HG03045 (cell line): ENCODE results near the gene CSTPP1.
"Not testable (repeated sequence)": the region's sequence is repeated elsewhere in the genome, so short reads cannot be mapped to it uniquely, and the experiment has no call there.

Experiments
- ATAC-seq: cut with Tn5 transposase; IDR thresholded peaks from one replicate; pipeline ENCODE4 v1.9.1; 2021; ENCODE audit warnings: mild to moderate bottlenecking, moderate library complexity; ENCODE audit not compliant: unreplicated experiment

The CSTPP1 gene

DNA sequence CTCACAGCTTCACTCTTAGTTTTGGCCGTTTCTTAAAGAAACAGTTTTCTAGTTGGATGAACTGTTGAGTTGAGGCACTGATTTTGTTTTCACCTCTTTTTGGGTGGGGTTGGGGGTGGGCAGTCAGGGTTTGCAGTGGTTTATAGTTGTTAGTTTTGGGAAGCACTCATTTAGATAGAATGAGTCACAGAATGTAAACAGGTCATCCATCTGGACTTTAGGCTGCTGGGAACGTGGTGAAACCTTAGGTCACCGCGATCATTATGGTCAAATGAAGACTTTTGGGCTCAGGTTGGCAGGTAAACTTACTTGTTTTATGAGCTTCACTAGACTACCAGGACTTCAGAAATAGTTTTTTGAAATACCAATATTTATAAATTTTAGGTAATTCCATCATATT is 48.4 kb downstream of the CSTPP1 start:
- ATAC-seq: no peak

DNA sequence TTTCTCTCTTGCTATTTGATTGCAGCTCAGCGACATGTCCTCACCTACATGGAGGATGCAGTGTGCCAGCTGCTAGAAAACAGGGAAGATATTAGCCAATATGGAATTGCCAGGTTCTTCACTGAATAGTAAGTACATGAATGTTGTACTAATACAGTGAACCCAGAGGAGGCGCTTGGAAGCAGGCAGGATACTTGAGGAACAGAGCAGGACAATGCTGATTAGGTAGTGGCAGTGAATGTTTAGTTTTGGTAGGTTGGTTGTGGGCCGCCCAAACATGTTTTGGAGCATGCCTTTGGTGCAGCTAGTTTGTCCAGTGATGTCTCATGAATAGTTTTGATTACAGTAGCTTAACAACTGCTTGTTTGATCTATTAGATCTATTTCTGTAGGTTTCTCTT is 50.6 kb downstream of the CSTPP1 start:
- no peak for ATAC-seq

DNA sequence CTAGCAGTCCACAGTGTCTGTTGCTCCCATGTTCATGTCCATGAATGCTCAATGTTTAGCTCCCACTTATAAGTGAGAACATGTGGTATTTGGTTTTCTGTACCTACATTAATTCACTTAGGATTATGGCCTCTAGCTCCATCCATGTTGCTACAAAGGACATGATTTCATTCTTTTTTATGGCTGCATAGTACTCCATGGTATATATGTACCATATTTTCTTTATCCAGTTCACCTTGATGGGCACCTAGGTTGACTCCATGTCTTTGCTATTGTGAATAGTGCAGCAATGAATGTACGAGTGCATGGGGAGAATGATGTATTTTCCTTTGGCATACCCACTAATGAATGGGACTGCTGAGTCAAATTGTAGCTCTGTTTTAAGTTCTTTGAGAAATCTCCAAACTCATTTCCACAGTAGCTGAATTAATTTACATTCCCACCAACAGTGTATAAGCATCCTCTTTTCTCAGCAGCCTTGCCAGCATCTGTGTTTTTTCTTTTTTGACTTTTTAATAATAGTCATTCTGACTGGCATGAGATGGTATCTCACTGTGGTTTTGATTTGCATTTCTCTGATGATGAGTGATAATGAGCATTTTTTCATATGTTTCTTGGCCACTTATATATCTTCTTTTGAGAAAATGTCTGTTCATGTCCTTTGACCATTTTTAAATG is 53.4 kb downstream of the CSTPP1 start:
- ATAC-seq: not testable (repeated sequence)

DNA sequence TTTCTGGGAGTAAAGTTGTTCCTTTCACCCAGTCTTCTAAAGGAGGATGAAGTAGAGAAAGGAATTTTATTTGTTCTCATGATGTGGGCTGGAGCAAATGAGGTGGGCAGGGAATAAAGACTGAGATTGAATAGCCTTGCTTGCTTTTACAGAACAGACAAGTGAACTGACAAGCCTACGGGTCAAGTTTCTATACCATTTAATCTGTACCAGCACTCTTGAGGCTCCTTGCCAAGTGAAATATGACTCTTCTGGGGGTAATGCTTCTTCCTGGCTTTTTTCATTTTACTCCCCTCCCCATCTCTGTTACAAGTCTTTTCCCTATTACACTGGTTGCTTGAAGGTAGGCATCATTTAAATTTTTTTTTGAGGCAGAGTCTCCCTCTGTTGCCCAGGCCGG is 54.8 kb downstream of the CSTPP1 start:
- no peak for ATAC-seq

DNA sequence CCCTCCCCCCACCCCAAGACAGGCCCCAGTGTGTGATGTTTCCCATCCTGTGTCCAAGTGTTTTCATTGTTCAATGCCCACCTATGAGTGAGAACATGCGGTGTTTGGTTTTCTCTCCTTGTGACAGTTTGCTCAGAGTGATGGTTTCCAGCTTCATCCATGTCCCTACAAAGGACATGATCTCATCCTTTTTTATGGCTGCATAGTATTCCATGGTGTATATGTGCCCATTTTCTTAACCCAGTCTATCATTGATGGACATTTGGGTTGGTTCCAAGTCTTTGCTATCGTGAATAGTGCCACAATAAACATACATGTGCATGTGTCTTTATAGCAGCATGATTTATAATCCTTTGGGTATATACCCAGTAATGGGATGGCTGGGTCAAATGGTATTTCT is 55.8 kb downstream of the CSTPP1 start:
- ATAC-seq: not testable (repeated sequence)

DNA sequence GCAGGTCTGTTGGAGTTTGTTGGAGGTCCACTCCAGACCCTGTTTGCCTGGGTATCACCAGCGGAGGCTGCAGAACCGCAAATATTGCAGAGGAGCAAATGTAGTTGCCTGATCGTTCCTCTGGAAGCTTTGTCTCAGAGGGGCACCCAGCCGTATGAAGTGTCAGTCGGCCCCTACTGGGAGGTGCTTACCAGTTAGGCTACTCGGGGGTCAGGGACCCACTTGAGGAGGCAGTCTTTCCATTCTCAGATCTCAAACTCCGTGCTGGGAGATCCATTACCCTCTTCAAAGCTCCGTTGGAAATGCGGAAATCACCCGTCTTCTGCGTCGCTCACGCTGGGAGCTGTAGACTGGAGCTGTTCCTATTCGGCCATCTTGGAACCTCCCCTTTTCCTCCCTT is 61.2 kb downstream of the CSTPP1 start:
- ATAC-seq: not testable (repeated sequence)

DNA sequence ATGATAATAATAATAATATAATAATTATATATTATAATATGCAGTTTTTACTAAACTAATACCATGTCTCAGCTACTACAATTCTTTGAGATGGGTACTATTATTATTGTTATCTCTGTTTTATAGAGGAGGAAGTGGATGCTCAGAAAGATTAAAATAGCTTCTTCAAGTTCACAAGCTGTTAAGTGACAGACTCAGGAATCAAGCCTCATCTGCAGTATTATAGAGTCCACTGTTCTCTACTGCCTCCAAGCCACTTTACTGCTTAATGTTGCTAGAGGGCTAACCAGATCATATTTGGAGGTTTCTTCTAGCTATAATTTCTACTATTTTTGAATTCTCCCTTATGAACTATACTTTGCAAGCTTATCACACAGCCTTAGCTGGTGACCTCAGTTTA is 62.7 kb downstream of the CSTPP1 start:
- no peak for ATAC-seq

DNA sequence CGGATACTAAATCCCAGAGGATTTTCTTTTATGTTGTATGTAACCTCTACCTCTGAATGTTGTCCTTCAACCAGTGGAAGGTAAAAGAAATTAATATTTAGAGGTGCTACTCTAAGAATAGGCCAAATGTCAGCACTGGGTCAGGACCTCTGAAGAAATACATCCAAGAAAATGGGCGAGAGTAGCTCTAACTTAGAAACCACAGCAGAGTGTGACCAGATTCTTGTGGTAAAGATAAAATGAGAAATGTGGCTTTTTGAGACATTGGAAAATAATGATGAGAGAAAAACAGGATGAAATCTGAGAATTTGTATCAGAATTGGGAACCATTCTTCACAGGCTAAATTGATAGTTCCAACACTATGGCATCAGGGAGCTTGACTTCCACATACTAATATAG is 63.5 kb downstream of the CSTPP1 start:
- no peak for ATAC-seq

DNA sequence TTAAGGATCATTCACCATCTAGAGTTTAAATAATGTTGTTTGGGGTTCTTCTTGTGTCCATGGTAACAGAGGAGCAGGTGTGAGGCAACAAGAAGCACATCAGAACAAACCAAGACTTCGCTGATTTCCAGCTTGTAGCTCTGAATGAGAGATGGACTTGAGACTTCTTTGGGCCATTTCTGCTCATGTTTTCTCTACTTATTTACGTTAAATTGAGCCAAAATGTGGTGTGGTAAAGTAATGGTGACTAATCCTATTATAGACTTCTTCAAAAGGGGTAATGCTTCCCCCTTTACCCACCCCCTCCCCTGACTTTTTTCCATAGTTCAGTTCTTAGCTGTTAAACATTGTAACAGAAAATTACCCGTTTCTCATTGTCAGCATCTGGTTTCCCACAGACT is 65.2 kb downstream of the CSTPP1 start:
- ATAC-seq: no peak

DNA sequence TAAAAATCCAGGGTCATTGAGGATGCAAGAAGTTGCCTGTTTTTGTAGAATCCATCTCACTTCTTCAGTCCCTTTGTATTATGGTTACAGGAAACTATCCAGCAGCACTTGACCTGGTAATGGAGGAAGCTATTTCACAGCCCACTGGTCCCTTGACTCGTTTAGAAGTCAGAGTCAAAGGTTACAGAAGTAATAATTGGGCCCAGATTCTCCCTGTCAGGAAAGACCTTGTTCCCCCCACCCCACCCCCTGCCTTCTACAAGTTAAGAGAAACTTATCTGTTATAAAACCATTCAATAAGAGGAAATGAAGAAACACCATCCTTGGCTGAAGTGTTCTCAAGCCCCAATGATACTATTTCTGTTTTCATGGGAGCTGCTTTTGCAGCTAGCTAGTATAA is 65.8 kb downstream of the CSTPP1 start:
- ATAC-seq: no peak

DNA sequence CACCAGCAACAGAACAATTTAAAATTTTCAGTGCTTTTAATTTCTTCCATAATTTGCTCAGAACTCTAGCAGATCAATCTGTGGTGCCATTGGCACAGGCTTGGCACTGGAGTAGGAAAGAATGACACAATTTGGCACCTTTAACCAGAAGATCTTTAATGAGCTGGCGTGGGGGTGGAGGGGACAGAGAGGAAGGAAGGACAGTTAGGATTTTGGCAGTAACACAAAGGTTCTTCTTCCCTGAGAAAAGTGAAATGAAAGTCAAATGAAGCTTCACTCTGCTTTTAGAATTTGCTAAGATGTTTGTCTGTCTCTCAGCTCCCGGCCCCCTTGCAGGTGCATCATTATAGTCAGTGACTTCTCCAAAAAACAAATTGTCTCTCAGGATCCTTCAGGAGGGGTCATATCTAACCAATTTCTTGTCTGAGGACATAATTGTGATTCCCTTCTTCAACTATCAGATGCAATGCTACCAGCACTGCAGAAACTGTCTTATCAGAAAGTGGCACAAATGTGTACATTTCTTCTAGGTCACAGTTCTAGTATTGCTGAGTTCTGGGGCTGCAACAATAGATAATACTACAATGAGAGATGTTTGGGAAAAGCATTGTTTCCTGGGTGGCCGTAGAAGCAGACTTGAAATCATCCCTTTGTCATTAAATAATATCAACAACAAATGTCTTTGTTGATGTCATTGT is 66.8 kb downstream of the CSTPP1 start:
- ATAC-seq: no peak

DNA sequence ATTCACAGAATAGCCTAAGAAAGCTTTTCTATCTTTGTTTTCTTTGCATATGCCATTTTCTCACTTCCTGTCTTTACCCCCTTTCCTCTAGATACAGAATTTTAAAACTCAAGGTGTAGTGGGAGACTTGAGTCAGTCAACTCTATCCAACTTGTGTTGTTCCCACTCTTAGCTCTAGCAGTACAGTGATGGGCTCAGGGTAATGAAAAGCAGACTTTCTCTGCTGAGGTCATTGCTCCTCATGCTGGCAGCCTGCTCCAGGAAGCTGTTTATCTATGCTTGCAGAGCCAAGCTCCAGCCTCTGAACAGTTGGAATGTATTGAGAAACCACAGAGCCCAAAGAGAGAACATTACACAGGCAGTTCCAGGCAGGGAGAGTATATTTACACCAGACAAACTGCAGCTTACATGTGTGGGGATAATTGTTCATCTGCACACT is 68.1 kb downstream of the CSTPP1 start:
- no peak for ATAC-seq

DNA sequence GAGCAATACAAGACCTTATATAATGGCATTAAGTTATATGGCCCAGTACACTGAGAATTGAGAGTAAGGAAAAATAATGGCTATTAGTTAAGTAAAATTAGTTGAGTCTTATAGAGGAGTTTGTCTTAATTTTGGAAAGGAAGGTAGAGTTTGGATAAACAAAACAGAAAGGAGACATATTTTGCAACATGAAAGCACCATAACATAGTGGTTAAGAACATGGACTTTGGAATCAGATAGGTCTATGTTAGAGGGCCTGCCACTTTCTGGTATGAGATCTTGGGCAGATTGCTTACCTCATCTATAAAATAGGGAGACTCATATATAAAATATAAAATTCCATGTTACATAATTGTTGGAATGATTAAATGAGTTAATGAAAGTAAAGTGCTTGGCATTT is 68.9 kb downstream of the CSTPP1 start:
- no peak for ATAC-seq

DNA sequence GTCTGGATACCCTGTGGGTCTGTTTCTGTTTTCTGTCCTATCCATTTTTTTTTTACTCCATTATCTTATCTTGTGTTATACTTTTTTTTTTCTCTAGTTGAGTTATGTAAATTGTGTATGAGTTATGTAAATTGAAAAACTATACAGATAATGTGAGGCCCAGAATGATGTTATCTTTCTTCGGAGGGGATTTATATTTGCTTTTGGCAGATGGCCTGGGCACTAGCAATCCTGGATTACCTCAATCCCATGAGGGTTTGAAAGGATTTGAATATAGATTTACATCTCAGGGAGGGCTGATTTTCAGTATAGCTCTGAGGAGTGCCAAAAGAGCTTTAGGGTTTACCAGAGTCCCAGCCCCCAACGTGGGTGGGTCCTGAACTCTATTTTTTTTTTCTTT is 71.0 kb downstream of the CSTPP1 start:
- ATAC-seq: no peak

DNA sequence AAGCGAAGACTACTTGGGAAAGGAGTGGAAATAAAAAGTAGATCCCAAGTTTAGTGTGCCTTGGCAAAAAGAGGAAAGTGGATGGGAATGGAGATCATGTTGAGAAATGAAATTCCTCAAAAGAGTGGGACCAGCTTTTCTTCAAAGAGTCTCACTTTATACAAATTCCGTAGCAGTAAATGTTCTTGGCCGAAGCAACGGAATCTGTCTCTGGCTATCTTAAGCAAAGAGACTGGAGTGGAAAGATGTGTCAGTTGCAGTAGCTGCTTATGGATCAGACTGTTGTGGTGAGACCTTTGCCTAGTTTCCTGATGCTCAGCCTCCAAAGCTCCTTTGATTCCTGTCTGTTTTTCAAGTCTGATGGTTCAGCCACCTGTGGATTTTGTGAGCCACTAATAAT is 73.6 kb downstream of the CSTPP1 start:
- ATAC-seq: no peak

DNA sequence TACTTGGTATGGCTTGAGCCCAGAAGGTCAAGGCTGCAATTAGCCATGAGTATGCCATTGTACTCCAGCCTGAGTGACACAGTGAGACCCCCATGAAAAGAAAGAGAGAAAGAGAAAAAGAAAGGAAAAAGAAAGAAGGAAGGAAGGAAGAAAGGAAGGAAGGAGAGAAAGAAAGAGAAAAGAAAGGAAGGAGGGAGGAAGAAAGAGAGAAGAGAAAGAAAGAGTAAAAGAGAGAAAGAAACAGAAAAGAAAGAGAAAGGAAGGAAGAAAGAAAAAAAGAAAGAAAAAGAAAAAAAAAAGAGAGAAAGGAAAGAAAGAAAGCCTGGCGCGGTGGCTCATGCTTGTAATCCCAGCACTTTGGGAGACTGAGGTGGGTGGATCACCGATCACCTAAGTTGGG is 77.5 kb downstream of the CSTPP1 start:
- no peak for ATAC-seq

DNA sequence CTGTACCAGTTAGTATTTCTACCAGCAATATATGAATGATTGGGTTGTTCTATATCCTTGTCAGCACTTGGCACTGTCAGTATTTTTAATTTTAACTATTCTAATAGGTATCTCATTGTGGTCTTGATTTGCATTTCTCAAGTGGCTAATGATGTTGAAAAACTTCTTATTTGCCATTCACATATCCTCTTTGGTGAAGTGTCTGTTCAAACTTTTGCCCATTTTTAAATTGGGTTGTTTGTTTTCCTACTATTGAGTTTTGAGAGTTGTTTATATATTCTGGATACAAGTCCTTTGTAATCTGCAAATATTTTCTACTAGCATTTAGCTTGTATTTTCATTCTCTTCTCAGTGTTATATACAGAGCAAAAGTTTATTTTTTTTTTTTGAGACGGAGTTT is 82.1 kb downstream of the CSTPP1 start:
- no peak for ATAC-seq

DNA sequence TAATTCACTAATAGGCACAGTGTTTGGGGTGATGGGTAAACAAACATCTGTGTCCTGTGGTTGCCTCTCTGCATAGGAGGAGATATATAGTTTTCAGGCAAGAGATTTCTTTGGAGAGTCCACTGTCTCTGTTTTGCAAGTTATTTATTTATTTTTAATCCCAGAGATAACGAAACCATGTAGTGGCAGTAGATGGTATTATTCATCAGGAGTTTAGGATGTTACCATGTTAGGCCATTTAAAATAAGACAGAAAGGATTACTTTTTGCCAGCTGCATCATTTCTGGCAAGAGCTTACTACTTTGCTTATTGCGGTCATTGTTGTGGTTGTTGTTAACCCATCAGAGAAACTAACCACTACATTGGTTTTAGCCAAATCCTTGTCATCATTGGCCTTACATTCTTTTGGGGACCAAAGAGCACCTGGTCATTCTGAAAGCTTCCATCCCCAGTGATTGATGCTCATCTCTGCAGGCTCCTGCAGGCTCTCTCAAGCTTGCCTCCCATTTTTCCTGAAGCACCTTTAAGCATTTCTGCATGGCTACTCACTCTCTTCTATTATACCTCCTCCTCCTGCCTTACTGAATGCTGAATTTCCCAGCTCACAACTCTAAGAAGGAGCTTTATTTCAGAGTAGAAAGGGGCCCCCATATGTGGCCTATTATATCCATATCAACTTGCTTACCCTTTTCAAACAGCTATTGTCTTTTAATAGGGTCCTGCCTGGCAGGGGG is 84.4 kb downstream of the CSTPP1 start:
- no peak for ATAC-seq

DNA sequence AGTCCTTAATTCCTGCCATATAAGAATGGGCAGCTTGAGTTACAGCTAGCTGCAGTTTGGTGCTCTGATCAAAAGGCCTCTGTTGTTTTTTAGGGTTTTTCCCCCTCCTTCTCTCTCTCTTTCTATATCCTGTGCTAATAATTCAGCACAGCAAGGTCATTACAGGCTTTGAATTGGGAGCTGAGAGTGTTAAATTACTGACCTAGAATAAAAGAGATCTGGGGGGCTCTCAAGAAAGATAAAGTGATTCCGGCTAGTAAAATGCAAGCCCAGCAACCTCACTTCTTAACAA is 84.9 kb downstream of the CSTPP1 start:
- ATAC-seq: no peak

DNA sequence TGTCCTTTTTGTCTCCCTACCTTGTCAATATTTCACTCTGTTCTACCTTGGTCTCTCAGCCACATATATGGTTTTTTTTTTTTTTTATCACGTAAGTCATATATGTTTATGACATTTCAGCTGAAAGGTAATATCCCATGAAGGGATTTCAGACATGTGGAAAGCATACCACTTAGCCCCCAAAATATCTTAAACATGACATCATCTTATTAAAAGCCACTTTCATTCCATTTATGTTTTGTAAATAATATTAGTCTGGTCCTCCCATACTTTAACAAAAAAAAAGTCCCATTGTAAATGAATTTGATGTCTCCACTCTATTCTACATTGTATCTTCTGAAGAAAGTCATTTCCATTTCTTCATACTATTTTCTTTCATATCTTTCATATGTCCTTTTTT is 85.4 kb downstream of the CSTPP1 start:
- ATAC-seq: no peak

DNA sequence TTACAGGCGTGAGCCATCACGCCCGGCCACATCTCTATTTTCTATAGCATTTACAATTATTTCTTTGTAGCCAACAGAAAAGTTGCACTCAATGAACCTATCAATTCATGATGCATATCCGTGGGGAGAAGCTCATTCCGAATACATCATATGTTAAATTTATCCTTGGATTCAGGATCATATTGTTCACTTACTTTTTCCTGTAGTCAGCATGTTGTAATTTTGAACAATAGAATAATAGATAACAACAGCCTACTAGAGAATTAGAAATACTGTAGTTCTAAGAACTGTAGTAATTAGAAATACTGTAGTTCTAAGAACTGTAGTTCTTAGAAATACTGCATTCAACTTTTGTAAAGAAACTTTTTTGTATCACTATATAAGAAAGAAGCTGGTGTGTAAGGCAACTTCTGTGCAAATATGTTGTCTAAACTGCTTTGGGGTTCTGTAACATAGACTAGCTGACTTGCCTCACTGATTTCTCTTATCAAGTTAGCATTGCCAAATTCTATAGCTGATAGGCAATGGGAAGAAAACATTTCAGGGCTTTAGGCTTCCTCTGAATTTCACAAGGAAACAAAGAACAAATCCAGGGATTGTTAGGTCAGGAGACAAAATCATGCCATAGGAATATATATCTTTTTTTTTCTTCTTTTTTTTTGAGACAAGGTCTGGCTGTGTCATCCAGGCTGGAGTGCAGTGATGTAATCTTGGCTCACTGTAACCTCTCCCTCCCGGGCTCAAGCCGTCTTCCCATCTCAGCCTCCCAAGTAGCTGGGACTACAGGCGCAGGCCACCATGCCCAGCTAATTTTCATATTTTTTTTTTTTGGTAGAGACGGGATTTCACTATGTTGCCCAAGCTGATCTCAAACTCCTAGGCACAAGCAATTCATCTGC is 91.9 kb downstream of the CSTPP1 start:
- no peak for ATAC-seq
